Loucy (cell line): ENCODE data around the gene CFAP298.

Source experiments
- EZH2phosphoT487 ChIP-seq: fragments of 200-600 bp; IDR thresholded peaks from 2 replicates; pipeline ENCODE4 v1.6.1; 2018; ENCODE audit warnings: antibody characterized with exemption, mild to moderate bottlenecking, moderate library complexity, borderline replicate concordance
- TF ChIP-seq, protein P1 (sequence below): fragments of 200-600 bp; sonication (generic); conservative IDR thresholded peaks from 2 replicates; pipeline ENCODE4 v1.5.1; 2014; ENCODE audit warnings: mild to moderate bottlenecking, antibody characterized with exemption, low read length

DNA sequence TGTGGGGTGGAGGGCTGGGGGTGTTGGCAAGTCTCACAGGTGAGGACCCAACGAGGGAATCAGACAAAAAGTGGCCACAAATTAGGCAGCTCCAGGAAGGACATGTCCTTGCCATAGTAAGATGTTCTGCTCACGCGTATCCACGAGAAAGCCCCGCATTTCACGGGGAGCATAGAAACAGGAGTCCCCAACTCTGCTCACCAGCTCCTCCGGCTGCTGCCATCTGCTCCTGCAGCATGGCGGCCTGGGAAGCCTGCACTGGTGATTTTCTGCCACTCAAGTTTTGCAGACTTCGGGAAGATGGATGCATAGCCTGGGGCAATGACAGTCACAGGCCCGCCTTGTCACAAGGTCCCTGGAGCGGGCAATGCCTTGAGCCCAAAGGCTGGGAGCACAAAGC is 36.2 kb downstream of the CFAP298 start:
- TF ChIP-seq, protein P1, sequence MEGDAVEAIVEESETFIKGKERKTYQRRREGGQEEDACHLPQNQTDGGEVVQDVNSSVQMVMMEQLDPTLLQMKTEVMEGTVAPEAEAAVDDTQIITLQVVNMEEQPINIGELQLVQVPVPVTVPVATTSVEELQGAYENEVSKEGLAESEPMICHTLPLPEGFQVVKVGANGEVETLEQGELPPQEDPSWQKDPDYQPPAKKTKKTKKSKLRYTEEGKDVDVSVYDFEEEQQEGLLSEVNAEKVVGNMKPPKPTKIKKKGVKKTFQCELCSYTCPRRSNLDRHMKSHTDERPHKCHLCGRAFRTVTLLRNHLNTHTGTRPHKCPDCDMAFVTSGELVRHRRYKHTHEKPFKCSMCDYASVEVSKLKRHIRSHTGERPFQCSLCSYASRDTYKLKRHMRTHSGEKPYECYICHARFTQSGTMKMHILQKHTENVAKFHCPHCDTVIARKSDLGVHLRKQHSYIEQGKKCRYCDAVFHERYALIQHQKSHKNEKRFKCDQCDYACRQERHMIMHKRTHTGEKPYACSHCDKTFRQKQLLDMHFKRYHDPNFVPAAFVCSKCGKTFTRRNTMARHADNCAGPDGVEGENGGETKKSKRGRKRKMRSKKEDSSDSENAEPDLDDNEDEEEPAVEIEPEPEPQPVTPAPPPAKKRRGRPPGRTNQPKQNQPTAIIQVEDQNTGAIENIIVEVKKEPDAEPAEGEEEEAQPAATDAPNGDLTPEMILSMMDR = no peak
- TF ChIP-seq EZH2phosphoT487 = no peak
